H1 (cell line): Measurements from ENCODE around the gene KCNMB2. TPM values are rescaled to one million over a fixed set of nuclear protein-coding genes. Genes with fewer than 3 reads are reported as not detected.

Experiments
- ASH2L ChIP-seq: fragments of 200-600, 300-600 bp; sonication (generic); IDR thresholded peaks from one replicate; pipeline ENCODE4 v1.7.1; 2017; ENCODE audit warnings: low read length
- CREB1 ChIP-seq: IDR thresholded peaks from 2 replicates; pipeline ENCODE4 v1.6.1; 2012; ENCODE audit warnings: inconsistent platforms
- MAFK ChIP-seq: IDR thresholded peaks from 2 replicates; pipeline ENCODE4 v1.6.1; 2012; ENCODE audit warnings: low read depth, mild to moderate bottlenecking, improper control_type of control experiment, low read length
- SIX5 ChIP-seq: IDR thresholded peaks from 2 replicates; pipeline ENCODE4 v1.6.1; 2011; ENCODE audit warnings: mild to moderate bottlenecking, low read depth, low read length
- polyA plus RNA-seq, 7 experiments: library from polyadenylated mRNA; depleted of rRNA in 3 of 7; stranded (reverse) in 5 of 7; unstranded in 2 of 7; fragments of >200 nt in 5 of 7; fragments of 200-250 nt in 2 of 7; gene quantifications; 1 replicate in 5 of 7; 2 replicates in 1 of 7; 4 replicates in 1 of 7; pipeline versions ENCODE4 v1.2.1 to v1.2.3, GENCODE V29; 2011 to 2013; ENCODE audit warnings: missing spikeins in 2 of 7, mixed read lengths in 2 of 7
- total RNA-seq: library from RNA; stranded (reverse); fragmentation: NEBNext Ultra II Directional; extraction: Animal tissue kit (Norgen Biotek cat#: 25700); gene quantifications from 2 replicates; pipeline ENCODE4 v1.2.1, GENCODE V29; 2021
- TF ChIP-seq, protein P1 (sequence below), 3 experiments: IDR thresholded peaks; 1 replicate in 2 of 3; 2 replicates in 1 of 3; pipeline versions ENCODE4 v1.5.1 to v1.6.1; 2011; ENCODE audit warnings: low read length in 3 of 3, mild to moderate bottlenecking in 3 of 3, inconsistent platforms in 2 of 3, low read depth in 1 of 3, moderate library complexity in 1 of 3; ENCODE audit not compliant: insufficient read depth in 1 of 3; ENCODE audit errors: control extremely low read depth in 1 of 3
- TF ChIP-seq, protein P2 (sequence below): IDR thresholded peaks from 2 replicates; pipeline ENCODE4 v1.6.1; 2012; ENCODE audit warnings: low read length, inconsistent platforms

Gene KCNMB2
- total and polyA plus RNA-seq, 2 of the 8 experiments (the other 6 are each of a cell fraction or from before 2014, with no cell fraction given): not detected

DNA sequence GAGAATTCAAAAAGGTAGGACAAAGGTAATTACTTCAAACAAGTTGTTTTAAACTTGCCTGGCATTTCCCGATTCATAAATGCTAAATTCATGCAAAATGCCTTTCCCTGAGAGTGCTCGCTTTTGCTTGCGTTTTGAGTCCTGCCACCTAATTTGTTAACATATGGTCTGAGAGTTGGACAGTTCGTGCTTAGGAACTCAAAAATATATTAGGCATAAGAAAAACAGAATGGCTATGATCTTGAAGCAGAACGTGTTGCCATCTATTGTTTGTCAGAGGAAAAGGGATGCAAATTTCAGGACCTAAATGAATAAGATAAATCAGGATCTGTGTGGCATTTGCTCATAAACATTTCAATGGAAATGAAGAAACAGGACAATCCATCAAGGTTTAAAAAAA, 339.6 kb downstream of the KCNMB2 start (continued):
- TF ChIP-seq CREB1 (no peak), MAFK (no peak), SIX5 (no peak), ASH2L (no peak)
- TF ChIP-seq, protein P1, sequence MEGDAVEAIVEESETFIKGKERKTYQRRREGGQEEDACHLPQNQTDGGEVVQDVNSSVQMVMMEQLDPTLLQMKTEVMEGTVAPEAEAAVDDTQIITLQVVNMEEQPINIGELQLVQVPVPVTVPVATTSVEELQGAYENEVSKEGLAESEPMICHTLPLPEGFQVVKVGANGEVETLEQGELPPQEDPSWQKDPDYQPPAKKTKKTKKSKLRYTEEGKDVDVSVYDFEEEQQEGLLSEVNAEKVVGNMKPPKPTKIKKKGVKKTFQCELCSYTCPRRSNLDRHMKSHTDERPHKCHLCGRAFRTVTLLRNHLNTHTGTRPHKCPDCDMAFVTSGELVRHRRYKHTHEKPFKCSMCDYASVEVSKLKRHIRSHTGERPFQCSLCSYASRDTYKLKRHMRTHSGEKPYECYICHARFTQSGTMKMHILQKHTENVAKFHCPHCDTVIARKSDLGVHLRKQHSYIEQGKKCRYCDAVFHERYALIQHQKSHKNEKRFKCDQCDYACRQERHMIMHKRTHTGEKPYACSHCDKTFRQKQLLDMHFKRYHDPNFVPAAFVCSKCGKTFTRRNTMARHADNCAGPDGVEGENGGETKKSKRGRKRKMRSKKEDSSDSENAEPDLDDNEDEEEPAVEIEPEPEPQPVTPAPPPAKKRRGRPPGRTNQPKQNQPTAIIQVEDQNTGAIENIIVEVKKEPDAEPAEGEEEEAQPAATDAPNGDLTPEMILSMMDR (IDR thresholded peaks at IDR 0.05; ENCODE audit: control extremely low read depth in 1 of 3, insufficient read depth in 1 of 3, low read depth in 1 of 3, low read length in 3 of 3): no peak
- TF ChIP-seq, protein P2, sequence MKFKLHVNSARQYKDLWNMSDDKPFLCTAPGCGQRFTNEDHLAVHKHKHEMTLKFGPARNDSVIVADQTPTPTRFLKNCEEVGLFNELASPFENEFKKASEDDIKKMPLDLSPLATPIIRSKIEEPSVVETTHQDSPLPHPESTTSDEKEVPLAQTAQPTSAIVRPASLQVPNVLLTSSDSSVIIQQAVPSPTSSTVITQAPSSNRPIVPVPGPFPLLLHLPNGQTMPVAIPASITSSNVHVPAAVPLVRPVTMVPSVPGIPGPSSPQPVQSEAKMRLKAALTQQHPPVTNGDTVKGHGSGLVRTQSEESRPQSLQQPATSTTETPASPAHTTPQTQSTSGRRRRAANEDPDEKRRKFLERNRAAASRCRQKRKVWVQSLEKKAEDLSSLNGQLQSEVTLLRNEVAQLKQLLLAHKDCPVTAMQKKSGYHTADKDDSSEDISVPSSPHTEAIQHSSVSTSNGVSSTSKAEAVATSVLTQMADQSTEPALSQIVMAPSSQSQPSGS: no peak
